Measurements from ENCODE around the gene TMEM86A.

Gene TMEM86A

DNA sequence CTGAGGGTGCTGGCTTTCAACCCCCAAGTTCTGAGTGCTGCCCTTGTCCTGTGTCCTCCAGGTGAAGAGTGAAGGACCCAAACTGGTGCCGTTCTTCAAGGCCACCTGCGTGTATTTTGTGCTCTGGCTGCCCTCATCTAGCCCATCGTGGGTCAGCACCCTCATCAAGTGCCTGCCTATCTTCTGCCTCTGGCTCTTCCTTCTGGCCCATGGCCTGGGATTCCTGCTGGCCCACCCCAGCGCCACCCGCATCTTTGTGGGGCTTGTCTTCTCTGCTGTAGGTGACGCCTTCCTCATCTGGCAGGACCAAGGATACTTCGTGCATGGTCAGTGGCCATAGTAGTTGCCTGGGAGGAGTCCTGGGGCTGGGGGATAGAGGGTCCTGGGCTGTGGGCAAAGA lies 2.3 kb downstream of the TMEM86A start:
- no peak for DNase-seq

DNA sequence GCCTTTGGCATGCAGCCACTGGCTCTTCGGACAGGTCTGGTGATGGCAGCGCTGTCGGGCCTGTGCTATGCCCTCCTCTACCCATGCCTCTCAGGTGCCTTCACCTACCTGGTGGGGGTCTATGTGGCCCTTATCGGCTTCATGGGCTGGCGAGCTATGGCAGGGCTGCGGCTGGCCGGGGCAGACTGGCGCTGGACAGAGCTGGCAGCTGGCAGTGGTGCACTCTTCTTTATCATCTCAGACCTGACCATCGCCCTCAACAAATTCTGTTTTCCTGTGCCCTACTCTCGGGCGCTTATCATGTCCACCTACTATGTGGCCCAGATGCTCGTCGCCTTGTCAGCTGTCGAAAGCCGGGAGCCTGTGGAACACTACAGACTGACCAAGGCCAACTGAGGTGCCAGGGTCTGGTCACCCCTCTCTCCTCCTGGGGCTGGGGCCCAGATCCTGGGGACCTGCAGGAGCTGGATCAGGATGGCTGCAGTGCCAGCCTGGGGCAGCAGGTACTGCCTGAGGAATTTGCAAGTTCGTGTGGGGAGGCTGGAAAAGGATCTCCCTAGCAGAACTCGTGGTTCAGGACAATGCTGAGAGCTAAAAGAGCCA lies 3.1 kb downstream of the TMEM86A start:
- DNase-seq: no peak

DNA sequence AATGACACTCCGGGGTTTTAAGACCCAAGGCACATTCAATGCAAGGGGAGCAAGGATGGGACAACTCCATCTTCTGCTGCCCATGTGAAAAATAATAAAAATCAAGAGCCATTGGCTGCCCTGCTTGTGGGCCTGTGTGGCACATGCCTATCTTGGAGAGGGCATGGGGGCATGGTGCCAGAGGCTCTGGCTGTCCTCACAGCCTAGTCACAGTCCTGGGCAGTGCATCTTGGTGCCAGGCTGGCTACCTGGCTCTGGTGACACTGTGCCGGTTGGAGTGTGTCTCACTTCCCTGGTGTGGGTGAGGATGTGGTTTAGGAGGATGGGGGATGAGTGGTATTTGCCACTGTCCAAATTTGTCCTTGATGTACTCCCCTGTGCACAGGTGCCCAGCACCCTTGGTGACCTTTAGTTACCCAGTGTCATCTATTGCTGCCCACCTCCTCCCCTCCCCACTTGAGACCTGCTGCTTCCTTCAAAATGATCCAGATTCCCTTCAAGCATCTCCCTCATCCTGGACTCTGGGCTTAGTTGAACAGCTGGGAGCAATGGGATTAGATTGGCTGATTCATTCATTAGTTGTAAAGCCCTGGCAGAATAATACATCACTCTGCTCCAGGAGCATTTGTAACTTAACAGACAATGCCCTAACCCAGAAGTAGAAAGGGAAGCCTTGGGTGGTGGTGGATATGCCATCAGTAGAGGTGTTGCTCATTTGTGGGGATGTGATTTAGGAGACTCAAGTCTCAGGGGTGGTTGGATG lies 4.6 kb downstream of the TMEM86A start:
- DNase-seq: no peak

DNA sequence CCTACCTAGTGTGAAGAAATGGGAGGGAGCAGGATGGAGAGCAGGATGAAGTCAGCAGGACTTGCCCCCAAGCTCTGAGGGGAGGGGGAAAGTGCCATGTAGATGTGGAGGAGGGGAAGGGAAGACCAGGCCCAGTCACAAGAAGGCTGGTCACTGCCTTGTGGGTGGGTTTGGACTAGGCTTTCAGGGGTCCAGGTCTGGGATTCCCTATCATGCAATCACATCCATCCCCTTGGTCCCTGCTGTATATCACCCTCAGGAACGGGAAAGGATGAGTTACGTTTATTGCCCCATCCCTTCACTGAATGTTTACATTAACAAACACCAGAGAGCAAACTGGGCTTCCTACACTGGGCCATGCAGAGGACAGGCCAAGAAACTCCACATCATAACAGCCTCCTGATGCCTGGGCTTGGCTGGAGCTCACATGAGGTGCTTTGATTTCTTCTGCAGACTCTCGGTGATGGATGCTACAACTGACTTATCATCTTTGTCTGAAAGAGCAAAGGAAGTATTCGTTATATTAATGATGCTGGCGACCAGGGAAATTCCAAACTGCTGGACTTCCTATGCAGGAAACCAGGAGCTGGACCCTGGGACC lies 5.6 kb downstream of the TMEM86A start:
- no peak for DNase-seq

DNA sequence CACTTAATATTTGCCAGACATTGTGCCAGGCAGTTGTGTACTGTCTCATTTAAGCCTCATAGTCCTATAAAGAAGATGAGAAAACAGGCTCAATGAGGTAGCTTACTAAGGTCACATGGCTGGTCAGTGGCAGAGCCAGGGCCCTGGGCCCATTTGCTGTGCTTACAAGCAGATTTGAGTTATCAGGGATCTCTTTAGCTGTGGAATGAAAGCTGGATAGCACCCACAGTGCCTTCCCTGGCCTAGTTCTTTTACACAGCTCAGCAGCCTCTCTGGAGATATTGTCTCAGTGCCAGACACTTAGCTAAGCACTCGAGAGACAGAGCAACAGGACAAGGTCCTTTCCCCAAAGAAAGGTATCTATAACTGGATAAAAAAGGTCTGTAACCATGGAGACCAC lies 6.1 kb downstream of the TMEM86A start:
- DNase-seq: no peak

DNA sequence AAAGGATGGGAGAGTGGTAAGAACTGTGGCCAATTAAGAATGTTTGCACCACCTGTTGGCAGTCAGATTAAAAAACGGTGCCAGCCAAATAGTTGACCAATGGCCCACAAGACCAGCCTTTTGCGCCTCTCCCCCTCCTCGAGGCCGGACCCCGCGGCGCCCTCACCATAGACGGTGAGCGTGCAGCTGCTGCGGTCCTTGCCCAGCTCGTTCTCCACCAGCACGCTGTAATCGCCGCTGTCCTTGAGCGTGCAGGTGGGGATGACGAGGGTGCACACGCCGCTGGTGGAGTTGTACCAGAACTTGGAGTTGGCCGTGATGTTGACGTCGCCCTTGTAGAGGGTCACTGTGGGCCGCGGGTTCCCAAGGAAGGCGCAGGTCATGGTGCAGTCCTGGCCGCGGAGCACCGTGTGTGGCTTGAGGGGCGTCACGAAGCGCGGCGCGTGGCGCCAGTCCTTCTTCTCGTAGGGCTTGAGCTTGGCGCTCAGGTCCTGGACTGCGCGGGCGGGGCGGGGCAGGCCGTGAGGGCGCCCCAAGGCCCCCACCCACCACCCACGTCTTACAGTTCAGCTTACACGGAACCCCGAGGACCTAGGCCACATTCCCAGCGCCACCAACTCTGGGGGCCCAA lies 7.2 kb downstream of the TMEM86A start:
- peak; percentile 40 for DNase-seq

DNA sequence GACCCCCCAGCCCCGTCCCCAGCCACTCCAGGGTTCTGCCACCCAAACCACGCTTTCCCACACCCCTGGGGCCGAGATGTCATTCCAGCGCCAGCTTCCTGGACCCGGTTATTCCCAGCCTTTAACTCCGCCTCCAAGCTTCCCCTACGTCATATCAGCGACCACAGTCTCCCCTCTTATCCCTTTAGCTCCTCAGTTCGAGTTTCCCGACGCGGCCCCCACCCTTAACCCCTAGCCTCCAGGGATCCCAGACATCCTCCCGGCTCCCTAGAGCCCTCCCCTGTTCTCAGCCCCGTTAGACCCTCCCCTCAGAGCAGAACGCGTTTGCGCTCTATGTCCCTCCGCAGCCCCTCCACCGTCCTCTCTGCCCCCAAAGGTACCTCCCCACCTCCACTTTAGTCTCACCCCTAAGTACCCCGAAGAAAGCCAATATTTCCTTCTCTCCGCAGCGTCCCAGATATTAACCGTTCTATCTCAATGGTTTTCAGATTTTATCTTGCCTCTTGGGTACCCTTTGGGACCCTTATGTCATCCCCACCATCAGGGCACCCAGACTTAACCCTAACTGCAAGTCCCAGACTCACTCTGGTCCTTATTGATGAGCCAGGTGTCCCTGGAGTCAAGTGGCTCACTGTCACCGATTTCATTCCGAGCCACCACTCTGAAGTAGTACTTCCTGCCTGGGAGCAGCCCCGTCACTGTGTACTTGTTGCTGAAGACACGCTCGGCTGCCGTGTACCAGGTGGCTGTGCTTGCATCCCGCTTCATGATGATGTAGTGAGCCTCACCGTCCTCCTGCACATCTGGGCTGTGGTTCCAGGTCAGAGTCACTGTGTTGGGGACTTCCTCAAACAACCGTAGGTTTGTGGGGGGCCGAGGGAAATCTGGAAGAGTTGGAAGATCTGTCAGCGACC lies 8.0 kb downstream of the TMEM86A start:
- DNase-seq: peak; percentile 70

DNA sequence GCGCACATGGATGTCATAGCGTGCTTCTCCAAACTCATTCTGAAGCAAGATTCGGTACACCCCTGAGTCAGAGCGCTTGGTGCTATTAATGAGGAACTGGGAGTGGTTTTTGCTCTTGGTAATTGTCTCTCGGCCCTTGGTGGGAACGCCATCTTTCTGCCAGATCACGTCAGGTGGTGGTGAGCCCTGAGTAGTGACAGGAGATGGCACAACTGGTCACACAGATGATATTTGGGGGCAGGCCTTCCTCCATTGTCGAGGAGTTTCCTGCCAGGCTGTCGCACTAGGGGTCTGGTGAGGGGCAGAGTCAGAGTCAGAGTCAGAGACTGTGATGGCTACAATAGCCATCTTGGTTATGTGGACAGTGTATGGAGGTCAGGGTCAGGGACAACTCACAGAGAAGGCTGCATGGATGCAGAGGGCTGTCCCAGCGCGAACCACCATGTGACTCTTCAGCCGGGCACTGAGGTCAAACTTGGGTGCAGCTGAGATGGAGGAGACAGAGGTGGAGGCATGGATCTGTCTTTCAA lies 9.3 kb downstream of the TMEM86A start:
- no peak for DNase-seq

DNA sequence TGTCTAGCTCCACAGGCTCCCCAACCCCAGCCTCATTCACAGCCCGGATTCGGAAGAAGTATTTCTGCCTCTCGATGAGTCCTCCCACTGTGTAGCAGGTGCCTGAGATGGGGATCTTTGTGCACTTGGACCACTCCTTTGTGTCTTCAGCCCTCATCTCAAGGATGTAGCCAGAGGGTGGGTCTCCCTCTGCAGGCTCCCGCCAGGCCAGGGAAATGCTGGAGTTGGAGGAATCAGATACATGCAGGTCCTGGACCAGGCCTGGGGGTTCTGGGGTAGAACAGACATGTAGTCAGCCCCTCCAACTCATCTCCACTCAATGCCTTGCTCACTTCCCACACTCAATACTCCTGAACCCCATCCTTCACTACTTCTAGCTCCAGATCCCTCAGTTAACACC lies 10.8 kb downstream of the TMEM86A start:
- DNase-seq: no peak

DNA sequence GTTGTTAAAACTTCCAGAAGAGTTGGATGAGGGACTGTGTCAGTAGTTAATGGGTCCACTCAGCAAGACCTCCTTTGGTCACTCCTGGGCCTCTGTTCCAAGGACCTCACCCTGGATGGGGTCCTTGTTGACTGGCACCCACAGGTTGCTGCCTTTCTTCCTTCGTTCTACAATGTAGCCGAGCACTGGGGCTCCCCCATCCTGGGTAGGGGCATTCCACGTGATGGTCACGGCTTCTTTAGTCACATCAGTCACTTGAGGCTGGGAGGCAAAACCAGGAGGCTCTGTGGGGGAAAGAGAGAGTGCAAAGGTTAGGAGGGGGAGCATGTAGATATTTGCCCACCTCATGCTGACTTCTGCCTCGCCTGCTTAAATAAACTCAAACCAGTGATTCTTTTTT lies 12.0 kb downstream of the TMEM86A start:
- DNase-seq: no peak

DNA sequence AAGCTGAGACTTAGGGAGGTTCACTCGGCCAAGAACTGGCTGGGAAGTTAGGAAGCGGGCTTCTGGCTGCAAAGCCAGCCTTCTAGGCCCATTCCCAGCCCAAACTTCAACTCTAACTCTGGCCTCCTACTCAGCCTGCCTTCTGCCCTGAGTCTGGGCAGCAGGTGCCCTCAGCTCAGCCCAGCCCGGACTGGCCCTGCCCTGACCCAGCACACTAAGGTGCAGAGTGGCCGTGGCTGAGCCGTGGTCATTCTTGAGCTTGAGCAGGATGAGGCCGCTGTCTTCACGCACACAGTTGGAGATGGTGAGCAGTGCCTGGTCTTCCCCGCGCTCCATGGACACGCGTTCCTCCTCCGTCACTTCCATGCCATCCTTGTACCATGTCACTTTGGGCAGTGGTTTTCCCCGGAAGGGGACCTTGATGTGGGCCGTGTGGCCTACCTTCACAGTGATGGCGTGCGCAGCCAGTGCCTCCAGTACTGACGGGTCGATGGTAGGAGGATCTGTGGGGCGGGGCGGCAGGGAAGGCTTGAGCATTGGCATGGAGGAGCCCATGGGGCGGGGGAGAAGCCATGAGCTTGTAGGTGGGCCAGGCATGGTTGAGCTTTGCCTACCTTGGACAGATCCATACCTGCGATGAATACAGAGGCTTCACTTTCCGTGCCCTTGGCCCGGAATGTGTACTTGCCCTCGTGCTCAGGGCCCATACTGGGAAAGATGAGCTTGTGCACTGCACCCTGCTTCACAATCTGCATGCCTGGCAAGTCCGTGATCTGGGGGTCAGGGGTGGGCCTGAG lies 15.3 kb downstream of the TMEM86A start:
- DNase-seq: no peak

DNA sequence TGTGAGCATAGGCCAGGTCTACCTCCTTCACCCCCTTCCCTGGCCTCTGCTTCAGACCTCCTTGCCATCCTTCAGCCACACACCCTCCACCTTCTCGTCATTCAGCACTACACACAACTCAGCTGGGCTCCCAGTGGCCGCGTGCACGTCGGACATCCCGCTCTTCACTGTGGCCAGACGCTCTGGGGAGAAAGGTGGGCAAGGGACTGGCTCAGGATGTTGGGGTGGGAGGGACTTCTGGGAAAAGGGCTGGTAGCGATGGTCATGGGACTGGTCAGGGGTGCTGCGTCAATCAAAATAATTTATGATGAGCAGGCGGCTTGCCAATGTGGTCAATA lies 15.8 kb downstream of the TMEM86A start:
- DNase-seq: no peak

DNA sequence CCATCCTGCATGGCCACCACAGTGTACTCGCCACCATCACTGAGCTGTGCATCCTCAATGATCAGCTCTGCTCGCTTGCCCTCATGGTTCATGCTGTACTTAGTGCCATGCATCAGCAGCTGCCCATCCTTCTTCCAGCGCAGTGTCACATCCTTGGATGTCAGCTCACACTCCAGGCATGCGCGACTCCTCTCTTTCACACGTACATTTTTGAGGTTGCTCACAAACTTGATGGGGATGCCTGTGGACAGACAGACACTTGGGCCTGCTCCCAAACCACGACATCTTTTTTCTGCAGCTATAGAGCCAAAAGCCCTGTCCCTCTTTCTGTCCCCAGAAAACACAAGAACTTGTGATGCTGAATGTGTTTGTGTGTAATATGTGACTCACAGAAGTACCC lies 16.9 kb downstream of the TMEM86A start:
- no peak for DNase-seq

DNA sequence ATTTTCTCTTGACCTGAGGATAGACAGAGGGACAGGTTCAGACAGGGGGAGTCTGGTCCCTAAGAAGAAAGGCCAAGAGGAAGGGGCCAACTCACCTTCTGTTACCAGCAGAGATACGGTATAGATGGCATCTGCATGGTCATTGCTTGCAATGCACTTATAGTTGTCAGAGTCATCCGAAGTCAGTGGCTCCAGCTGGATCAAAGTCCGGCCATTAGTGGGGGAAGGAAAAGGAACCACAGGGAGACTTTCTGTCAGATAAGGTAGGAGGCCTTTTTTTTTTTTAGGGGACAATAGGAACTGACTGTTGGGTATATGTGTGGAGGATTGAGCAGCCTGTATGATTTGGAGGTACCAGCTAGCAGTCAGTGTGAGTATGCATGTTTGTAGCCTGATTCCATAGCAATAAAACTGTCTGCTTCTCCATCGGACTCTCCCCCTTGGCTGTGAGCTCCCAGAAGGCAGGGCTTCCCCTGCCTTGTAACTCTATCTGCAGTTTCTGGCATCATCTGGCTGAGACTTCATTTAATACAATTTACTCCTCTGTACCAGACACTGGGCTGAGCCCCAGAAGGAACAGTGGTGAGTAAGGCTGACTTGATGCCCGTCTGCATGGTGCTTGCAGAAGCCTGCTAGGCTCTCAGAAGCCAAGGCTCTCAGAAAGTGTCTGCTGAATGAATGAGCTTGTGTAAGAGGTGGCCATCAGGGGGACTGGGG lies 21.7 kb downstream of the TMEM86A start:
- no peak for DNase-seq

DNA sequence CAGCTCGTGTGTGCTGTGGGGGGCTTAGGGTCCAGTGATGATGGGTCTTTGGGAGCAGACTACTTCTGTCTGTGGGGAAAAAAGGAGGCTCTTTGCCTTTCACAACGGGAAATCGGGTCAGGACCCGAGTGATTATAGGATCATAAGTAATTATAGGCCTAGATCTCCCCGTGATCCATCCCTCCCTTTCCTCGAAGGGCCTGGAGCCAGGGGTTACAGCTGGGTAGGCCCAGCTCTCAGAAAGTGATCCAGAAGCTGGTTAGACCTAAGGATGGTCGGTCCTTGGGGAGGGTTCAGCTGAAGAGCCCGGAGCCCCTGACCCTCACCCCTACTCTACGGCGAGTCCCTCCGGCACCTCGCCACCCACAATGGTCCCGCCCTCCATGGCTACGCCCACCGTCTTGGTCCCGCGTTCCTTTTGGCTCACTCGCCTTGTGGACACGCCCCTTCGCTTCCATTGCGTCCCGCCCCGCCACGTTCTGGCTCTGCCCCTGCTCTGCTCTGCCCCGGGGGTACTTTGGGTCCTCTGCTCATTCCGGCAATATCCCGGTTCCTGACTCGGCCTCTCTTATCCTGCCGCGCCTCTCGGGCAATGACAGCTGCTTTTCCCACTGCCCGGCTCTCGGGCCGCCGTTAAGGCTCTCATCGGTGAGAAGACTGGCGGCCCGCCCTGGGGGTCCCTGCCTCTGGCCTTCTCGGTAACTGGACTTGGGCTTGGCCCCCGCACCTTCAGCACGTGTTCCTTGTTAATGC lies 22.4 kb downstream of the TMEM86A start:
- DNase-seq: no peak

DNA sequence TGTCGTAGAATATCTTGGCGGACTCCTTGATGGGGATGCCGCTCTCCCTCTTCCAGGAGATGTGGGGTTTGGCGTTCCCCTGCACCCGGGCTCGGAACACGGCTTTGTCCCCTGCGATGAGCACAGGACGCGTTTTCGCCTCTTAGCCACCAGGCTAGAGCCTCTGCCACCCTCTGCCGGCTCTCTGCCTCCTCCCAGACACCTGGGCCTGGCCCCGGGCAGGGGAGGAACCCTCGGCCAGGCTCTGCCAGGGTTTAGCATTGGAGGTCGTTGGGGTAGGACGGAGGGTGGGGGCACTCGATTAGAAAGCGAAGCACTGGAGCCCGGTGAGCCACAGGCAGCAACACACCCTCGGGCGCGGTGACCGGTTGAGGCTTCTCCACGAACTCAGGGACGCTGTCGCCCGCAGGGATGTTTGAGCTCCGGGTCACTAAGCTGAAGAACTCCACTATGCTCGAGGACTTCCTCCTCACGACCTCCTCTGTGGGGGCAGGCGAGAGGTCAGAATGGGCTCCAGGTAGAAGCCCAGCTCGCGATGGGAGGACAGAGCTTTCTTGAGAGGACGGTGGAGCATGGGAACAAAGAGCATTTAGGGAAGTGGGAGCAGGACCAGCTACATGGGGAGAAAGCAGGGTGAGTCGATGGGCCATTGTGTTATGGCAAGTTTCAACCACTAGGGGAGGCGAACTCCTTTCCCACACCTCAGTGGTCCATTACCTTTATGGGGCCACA lies 23.1 kb downstream of the TMEM86A start:
- peak; percentile 14 for DNase-seq

DNA sequence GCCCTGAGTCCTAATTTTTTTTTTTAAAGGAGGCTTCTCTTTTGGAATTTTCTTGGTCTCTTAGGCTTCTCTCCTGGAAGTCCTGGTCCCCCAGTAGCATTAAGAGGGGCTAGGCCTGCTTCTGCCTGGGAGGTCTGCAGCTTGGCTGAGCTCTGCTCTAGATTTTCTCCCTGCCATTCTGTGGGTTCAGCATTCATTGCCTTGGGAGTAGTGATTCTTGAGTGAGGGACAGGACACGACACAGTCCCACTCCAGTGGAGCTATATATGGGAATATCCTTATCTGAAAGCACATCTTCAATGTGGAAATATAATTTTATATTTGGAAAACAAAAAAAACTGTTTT lies 23.7 kb downstream of the TMEM86A start:
- no peak for DNase-seq

DNA sequence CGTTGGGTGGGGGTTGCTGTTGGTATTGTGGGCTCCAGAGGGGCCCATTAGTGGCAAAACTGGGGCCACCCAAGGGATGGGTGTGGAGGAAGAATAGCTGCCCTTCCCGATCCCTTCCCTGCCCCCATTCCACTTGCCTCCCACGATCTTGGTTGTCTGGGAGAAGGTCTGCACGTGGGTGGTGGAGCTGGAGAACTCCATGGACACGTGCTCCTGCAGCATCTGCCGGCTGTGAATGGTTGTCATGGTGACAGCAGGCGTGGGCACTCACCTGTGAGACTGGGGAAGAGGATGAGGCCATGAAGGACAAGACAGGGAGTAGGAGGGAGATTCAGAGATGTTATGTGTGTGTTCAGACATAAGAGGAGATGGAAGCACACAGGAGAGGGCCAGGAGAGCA lies 25.4 kb downstream of the TMEM86A start:
- peak; percentile 39 for DNase-seq

DNA sequence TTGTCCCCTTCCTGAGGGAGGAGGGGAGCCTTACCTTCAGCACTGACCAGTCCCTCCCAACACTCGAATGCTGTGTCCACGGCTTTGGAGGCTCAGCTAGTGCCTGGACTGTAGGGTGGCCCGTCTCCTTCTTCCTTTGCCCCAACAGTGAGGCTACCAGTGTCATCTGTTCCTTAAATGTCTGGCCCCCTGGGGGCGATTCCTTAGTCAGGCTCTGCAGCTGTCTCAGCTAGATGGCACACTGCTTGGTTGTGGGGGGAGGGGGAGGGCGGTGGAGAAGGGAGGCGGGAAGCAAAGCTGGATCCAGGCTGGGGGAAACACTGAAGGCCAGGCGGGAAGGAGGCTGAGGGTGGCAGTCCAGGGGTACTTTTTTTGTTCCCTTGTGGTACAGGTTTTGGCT lies 27.5 kb downstream of the TMEM86A start, which contains the start of gene IGSF22:
Gene IGSF22 (minus strand): TSS at position 149 of the 400 bp plus-strand sequence. CDS start 1,952 bp downstream, outside the sequence.
- DNase-seq: no peak
